ENCODE results near the gene NEDD4L. TPM values are rescaled to one million over a fixed set of nuclear protein-coding genes. Genes with fewer than 3 reads are reported as not detected.

The NEDD4L gene
- polyA plus RNA-seq, 1 donor (not counting 4 experiments of a cell fraction or from before 2014, with no cell fraction given): 52.6 TPM

GRCh38 chr18:58447402-58448095, 403.5 kb downstream of the NEDD4L start:
- no peak overlapping the region for H3K4me3 ChIP-seq (ENCODE audit: control insufficient read depth in 2 of 3, extremely low read depth in 1 of 3, insufficient read depth in 2 of 3, low read depth in 1 of 3, low read length in 3 of 3)
- no peaks in the 10 kb centered on the region for H3K9me1 ChIP-seq (ENCODE audit: control insufficient read depth, extremely low read depth, insufficient read depth, low read length)
- H3K4me1 ChIP-seq (ENCODE audit: control insufficient read depth, extremely low read depth, insufficient read depth, low read length): no peaks in the 10 kb centered on the region
- H3K4me2 ChIP-seq (ENCODE audit: control insufficient read depth, extremely low read depth, insufficient read depth, low read depth, low read length): no peak overlapping the region
- H3K9me3 ChIP-seq (ENCODE audit: control insufficient read depth, low read depth, low read length): no peaks in the 10 kb centered on the region
- DNase-seq (ENCODE audit: low read depth, low spot score) (no peak), FAIRE-seq (no peak)
- dilution Hi-C loops (cut with MboI; ENCODE audit: extremely low pct_ligation_motif_present, low sequenced_read_pairs): no loop called here
- no peaks in the 10 kb centered on the region for H4K20me1 ChIP-seq (ENCODE audit: control insufficient read depth, extremely low read depth, insufficient read depth, low read length)
- H3K9ac ChIP-seq (ENCODE audit: control insufficient read depth, extremely low read depth, insufficient read depth, low read length): no peak overlapping the region
- H3K79me2 ChIP-seq (ENCODE audit: control insufficient read depth, insufficient read depth, low read length): no peaks in the 10 kb centered on the region
- TF ChIP-seq EZH2 (IDR thresholded peaks at IDR 0.05; ENCODE audit: low read length) (no peak), CTCF (optimal IDR thresholded peaks at IDR 0.05 in 1 of 3, IDR thresholded peaks at IDR 0.05 in 1 of 3, conservative IDR thresholded peaks at IDR 0.05 in 1 of 3; ENCODE audit: extremely low read depth in 1 of 3, insufficient read depth in 2 of 3, low read length in 3 of 3) (no peak)
- H3K27me3 ChIP-seq (ENCODE audit: control insufficient read depth, extremely low read depth, insufficient read depth, low read length): no peaks in the 10 kb centered on the region
- no peak overlapping the region for H2AFZ ChIP-seq (ENCODE audit: control insufficient read depth, low read length)
- H3K36me3 ChIP-seq (ENCODE audit: control insufficient read depth in 2 of 2, extremely low read depth in 1 of 2, insufficient read depth in 2 of 2, low read length in 2 of 2): no peaks in the 10 kb centered on the region
- no peak overlapping the region for H3K27ac ChIP-seq (ENCODE audit: control insufficient read depth, insufficient read depth, low read length)

GRCh38 chr18:58449464-58449863, 405.4 kb downstream of the NEDD4L start:
- no peaks in the 10 kb centered on the region for H4K20me1 ChIP-seq (ENCODE audit: control insufficient read depth, extremely low read depth, insufficient read depth, low read length)
- no peaks in the 10 kb centered on the region for H3K36me3 ChIP-seq (ENCODE audit: control insufficient read depth in 2 of 2, extremely low read depth in 1 of 2, insufficient read depth in 2 of 2, low read length in 2 of 2)
- no peak overlapping the region for H3K4me2 ChIP-seq (ENCODE audit: control insufficient read depth, extremely low read depth, insufficient read depth, low read depth, low read length)
- no peaks in the 10 kb centered on the region for H3K9me3 ChIP-seq (ENCODE audit: control insufficient read depth, low read depth, low read length)
- H3K4me1 ChIP-seq (ENCODE audit: control insufficient read depth, extremely low read depth, insufficient read depth, low read length): no peaks in the 10 kb centered on the region
- no peaks in the 10 kb centered on the region for H3K79me2 ChIP-seq (ENCODE audit: control insufficient read depth, insufficient read depth, low read length)
- no peak overlapping the region for H3K4me3 ChIP-seq (ENCODE audit: control insufficient read depth in 2 of 3, extremely low read depth in 1 of 3, insufficient read depth in 2 of 3, low read depth in 1 of 3, low read length in 3 of 3)
- H3K9me1 ChIP-seq (ENCODE audit: control insufficient read depth, extremely low read depth, insufficient read depth, low read length): no peaks in the 10 kb centered on the region
- dilution Hi-C loops (cut with MboI; ENCODE audit: extremely low pct_ligation_motif_present, low sequenced_read_pairs): no loop called here
- H3K9ac ChIP-seq (ENCODE audit: control insufficient read depth, extremely low read depth, insufficient read depth, low read length): no peak overlapping the region
- H3K27me3 ChIP-seq (ENCODE audit: control insufficient read depth, extremely low read depth, insufficient read depth, low read length): no peaks in the 10 kb centered on the region
- no peak overlapping the region for H2AFZ ChIP-seq (ENCODE audit: control insufficient read depth, low read length)
- FAIRE-seq: no peak
- H3K27ac ChIP-seq (ENCODE audit: control insufficient read depth, insufficient read depth, low read length): no peak overlapping the region
- TF ChIP-seq CTCF (optimal IDR thresholded peaks at IDR 0.05 in 1 of 3, IDR thresholded peaks at IDR 0.05 in 1 of 3, conservative IDR thresholded peaks at IDR 0.05 in 1 of 3; ENCODE audit: extremely low read depth in 1 of 3, insufficient read depth in 2 of 3, low read length in 3 of 3): no peak
- TF ChIP-seq EZH2 (IDR thresholded peaks at IDR 0.05; ENCODE audit: low read length): no peak
- no peak for DNase-seq (ENCODE audit: low read depth, low spot score)

Small RNA genes lying within 50 kb of the gene (small RNA-seq; reads per million reads assigned to genes)
- gene HMGN1P30 (ENCODE audit: insufficient read length in 3 of 3, low read depth in 3 of 3, low replicate concordance in 1 of 3) (0 reads per million in 3 experiments), gene MIR3591 (ENCODE audit: insufficient read length in 3 of 3, low read depth in 3 of 3, low replicate concordance in 1 of 3) (0 reads per million in 3 experiments)

Other genes with a start within 250 kb of the NEDD4L start
- 14.6 to 20.4 TPM (median 15.7 TPM) in 3 replicates for gene ATP8B1, start 240.9 kb upstream of the NEDD4L start, polyA plus RNA-seq

Measured in keratinocyte (primary cell).